IPS DF 4.7 (cell line): ENCODE measurements around the gene GRID2IP.

Experiments used
- DNase-seq: peaks from one replicate; pipeline ENCODE4 v3.0.0-alpha.2; 2013; ENCODE audit warnings: low spot score; ENCODE audit errors: extremely low read depth

Gene GRID2IP

DNA sequence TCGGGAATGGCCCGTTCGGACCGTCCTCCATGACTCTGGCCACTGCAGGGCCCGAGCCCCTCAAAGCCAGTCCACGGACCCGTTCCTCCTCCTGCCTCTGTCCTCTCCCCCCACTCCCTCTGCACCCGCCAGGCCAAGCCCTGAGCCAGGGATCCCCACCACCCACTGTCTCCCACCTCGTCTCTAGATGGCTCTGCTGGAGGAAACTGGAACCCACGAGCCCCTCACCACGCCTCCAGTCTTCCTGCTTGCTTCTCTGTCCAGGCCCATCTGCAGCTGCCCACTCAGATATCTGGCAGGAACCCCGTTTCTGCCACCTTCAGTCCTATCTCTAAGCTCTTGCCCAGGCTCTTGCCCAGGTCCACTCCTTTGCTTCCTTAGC lies 24.3 kb downstream of the GRID2IP start:
- DNase-seq = no peak

DNA sequence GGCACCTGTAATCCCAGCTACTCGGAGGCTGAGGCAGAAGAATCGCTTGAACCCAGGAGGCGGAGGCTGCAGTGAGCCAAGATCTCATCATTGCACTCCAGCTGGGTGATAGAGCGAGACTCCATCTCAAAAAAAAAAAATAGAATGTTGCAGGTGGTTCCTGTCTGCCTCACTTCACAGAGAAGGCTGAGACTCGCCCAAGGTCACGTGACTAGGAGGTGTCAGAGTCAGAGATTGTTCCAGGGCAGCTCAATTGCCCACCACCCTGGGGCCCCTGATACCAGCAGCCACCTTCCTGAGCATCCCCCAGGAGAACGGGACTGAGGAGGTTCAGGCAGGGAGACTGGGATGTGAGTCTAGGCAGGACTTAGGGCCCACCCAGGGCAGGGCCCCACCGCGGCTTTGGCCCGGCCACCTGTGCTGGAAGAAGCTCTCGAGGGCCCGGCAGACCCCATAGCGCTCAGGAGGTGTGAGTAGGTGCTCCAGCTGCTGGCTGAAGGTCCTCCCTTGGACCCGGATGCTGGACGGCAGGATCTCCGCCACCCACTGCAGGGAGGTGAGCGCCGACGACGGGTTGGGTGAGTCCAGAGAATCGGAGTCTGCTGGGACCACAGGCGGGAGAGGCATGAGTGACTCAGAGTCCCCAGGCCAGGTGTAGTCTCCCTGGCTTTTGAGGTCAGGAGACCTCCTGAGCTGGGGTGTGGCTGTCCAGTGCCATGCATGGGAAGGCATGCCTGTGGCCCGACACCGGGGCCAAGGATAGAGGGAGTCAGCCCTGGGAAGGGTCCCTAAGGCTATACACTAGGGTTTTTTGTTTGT lies 30.9 kb downstream of the GRID2IP start:
- DNase-seq = no peak

DNA sequence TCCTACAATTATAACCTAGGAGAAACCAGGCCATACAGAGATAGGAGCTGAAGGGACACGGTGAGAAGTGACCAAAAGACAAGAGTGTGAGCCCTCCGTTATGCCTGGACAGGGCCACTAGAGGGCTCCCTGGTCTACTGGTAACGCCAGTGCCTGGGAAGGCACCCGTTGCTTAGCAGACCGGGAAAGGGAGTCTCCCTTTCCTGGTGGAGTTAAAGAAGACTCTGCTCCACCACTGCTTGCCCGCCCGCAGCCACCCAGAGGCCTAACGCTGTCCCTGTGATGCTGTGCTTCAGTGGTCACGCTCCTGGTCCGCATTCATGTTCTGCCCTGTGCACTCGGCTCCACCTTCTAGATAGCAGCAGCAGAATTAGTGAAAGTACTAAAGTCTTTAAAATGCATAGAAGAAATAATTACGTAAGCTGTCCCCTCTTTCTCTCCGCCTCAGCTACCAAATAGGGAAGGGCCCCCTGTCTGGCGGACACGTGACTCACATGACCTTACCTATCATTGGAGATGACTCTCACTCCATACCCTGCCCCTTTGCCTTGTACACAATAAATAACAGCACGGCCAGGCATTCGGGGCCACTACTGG lies 34.8 kb downstream of the GRID2IP start:
- DNase-seq = no peak

DNA sequence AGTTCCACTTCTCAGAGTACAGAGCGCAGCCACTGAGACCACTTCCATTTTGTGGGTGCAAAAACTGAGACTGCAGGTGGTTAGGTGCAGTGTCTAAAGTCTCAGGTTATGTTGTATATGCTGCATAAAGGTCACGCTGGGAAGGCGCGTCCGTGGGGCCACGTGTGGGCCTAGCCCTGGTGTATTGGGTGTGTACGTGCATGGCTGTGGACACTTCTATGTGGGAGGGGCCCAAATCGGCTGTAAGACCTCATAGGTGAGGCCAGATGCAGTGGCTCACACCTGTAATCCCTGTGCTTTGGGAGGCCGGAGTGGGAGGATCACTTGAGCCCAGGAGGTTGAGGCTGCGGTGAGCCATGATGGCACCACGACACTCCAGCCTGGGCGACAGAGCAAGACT lies 37.7 kb downstream of the GRID2IP start:
- DNase-seq = no peak

DNA sequence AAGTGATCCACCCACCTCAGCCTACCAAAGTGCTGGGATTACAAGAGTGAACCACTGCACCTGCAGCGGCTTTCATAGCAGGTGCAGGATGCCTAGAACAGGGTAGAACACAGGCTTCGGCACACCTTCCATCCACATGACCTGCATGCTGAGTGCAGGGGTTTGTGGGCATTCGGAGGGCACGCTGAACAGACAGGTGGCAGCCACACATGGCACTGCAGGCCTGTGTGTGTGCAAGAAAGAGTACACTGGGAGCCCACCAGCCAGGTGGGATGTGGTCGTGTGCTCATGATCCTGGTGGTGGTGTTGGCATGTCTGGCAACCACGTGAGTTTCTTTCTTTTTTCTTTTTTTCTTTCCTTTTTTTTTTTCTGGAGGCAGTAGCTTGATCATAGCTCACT lies 38.4 kb downstream of the GRID2IP start:
- DNase-seq = no peak

DNA sequence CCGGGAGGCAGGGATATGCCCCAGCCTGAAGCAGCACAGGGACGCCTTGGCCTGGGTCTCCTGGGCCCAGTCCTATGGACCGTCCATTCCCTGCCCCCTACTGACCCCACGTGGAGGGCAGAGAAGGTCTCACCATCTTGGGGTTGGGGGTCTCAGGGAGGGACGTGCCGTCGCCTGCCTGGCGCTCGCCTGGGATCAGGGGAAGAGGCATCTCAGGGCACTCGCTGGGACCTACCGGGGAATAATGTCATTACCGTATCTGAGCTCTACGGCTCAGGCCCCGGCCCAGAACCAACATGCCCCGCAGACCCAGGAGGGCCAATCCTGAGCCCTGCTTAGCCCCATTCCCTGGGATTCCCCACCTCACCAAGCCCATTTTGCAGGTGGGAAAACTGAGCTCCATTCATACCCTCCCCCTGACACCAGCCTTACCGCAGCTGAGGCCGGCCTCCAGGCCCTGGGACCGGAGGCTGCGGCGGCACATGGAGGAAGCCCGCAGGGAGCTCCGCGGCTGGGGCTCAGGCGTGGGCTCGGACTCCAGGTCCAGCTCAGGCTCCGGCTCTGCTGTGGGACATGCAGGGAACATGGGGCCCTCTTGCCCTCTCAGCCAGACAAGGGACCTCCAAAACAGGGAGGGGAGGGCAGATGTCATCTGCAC lies 40.7 kb downstream of the GRID2IP start:
- no peak for DNase-seq

DNA sequence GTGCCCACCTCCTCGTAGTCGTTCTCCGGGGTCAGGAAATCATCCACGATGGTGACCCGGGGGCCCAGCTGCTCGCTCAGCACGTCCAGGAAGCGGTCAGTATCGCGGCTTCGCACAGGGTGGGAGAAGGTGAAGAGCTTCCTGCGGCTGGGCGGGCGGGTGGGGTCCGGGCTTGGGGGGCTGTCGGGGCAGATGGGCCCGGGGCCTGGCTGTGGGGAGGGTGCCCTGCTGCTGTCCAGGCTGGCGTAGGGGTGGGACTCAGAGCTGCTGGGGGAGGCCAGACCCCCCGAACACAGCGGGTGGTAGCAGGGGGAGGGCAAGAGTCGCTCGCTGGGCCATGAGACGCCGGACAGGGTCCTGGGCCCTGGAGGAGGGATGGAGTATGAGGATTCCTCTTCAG lies 42.3 kb downstream of the GRID2IP start:
- DNase-seq = no peak

DNA sequence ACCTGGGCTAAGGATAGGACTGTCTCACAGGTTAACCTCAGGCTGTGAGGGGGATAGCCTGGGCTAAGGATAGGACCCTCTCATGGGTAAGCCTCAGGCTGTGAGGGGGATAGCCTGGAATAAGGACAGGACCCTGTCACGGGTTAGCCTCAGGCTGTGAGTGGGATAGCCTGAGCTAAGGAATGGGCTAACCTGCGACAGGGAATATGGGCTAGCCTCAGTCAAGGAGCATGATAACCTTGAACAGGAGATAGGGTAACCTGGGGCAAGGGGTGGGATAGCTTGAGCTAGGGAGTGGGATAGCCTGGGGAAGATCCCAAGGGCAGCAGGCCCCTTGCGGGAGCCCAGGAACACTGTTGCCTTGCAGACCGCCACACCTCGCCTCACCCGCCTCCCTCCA lies 42.7 kb downstream of the GRID2IP start:
- no peak for DNase-seq

DNA sequence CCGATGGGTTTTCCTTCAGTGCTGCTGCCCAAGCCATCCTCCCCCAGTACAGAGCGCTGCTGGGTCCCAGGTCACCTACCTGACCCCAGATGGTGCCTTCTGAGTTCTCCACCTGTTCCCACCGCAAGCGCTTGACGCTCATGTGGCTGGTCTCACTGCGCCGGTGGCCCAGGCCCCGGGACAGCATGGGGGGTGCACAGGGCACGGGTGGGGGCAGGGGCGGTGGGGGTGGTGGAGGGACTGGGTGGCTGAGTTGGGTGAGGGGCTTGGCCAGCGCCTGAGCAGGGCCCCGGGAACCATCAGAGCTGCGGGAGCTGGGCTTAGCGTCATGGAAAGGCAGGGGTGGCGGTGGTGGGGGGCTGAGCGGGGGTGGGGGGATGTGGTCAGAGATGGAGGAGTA lies 43.4 kb downstream of the GRID2IP start:
- no peak for DNase-seq

DNA sequence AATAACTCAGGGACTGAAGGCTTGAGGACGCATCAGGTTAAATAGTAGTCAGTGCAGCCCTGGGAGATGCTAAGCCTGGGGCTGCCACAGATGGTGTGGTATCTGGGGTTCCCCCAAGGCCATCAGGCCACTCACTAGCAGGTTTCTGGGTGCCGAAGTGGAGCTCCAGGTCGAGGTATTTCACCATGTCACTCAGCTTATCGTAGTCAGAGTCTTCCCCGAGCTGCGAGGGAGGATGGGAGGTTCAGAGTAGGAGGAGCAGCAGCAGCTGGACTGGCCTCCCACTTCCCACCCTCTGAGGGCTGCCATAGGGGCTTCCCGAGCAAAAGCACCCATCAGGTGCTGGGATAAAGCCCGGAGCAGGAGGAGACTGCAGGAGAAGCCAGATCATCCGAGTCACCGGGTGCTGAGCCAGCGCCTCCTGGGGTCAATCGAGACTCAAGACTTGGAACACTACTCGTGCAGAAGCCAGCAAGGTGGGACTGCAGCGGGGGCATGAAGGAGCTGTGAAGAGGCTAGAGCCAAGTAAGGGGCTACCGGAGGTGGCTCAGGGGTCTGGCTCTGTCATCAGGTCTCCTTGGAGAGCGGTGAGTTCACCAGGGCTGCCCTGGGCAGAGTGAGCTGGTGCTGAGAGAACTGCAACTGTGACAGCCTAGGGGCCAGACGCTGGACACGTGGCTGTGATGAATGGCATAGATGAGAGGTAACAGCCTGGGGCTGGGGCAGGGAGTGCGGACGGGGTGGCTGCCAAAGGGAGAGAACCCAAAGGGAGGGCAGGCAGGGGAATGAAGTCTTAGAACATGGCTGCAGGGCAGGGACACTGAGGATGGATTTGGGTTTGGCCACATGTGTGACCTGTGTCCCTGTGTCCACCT lies 45.3 kb downstream of the GRID2IP start:
- DNase-seq = no peak

DNA sequence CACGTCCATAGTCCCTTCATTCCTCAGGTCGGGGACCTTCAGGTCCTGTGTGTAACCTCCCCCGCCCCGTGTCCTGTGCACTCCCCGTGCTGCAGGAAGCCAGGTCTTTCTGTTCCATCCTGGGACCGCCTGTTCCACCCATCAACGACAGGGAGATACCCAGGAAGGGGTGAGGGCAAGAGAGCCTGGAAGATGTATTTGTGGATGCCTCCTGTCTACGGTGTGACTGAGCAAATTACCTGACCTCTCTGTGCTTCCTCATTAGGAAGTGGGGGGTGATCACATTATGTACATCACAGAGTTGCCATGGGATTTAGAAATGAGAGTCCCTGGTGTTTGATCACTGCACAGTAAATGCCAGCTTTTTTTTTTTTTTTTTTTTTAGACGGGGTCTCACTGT lies 46.3 kb downstream of the GRID2IP start:
- DNase-seq = no peak

DNA sequence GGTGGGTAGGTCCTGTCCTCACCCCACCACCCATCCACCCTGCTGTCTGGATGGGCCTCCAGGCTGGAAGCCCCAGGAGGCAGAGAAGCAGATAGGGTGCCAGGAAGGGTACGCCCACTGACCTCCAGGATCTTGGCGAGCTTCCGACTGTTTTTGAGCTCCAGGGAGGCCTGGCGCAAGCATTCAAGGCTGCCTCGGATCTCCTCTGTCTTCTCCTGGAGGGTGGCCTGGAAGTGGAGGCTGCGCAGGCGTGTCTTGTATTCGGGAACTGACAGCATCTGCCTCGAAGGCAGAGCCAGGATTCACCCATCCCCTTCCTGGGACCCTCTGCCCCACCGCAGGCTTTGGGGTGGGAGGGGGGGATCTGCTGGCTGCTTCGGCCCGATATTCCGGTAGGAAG lies 48.4 kb downstream of the GRID2IP start:
- DNase-seq = no peak

DNA sequence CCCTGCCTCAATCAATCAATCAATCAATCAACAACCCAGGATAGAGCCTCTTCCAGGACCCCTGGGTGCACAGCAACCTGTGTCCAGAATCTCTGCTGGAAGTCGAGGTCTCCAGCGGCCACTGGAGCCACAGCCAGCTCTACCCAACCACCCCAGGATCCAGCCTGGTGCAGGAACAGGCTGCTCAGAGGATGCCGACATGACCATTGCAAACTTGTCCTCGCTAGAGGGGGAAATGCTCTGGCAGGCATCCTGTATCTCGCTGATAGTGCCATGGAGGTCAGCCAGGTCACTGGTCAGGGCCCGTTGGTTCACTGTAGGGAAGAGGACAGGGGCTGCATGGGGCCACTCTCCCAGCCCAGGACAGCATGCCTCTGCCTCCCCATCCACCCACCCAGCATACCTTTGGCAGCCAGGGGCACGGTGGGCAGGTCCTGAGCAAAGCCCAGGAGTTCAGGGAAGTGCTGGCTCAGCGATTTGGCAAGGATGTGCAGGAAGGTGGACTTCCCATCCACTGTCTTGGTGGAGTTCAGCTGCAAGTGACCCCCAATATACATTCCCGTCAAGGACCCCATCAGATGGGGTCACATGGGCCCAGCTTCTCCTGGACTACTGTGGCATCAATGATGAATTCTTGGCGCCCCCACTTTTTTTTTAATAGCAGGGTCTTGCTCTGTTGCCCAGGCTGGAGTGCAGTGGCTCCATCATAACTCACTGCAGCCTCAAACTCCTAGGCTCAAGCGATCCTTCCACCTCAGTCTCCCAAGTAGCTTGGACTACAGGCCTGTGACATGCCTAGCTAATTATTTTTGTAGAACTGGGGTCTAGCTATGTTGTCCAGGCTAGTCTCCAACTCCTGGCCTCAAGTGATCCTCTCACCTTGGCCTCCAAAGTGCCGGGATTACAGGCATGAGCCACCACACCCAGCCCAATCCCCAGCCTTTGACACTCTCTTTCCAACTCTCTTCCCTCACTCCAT lies 49.4 kb downstream of the GRID2IP start:
- DNase-seq = no peak

DNA sequence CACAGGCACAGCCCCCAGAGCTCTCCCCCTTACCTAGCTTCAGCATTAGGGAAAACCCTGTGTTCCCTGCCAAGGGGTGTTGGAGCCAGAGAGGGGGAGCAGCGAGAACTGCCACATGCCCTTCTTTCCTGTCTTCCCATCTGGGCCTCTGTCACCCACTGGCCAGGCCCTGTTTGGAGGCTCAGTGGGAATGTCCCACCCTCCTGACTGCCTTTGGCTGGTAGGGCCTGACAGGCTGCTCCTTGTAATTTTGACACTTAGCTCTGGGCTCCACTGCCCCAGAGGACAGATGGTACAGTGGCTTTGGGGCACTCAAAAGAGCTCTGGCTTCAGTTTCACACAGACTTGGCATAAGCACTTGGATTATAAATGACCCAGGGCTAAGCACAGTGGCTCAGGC lies 50.6 kb downstream of the GRID2IP start:
- DNase-seq = no peak

DNA sequence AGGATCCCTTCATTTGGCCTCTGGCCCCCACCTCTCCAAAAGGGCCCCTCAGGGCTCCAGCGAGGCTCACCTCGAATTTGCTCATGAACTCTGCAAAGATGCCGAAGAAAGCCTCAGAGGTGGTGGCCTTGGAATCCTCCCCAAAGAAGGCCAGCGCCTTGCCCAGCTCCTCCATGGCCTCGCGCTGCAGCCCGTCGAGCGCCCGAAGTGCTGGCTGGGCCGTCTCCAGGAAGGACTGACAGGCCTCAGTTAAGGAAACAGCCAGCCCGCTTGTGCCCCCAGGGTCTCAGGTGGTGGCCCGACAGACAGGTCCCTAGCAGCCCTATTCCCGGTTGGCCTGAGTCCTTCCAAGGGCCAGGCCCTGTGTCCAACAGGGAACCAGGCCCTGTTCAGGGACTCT lies 53.3 kb downstream of the GRID2IP start:
- no peak for DNase-seq

DNA sequence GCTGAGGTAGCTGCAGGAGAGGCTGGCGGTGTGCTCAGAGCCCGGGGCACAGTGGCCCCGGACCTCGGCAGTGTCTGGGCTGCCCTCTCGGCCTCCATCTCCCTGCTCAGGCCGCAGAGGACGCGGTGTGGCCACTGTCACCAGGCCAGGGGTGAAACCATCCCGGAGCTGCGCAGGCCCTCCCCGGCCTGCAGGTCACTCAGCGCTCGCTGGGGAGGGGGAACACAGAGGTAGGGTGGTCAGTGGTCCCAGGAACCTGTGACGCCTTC lies 53.7 kb downstream of the GRID2IP start:
- no peak for DNase-seq

DNA sequence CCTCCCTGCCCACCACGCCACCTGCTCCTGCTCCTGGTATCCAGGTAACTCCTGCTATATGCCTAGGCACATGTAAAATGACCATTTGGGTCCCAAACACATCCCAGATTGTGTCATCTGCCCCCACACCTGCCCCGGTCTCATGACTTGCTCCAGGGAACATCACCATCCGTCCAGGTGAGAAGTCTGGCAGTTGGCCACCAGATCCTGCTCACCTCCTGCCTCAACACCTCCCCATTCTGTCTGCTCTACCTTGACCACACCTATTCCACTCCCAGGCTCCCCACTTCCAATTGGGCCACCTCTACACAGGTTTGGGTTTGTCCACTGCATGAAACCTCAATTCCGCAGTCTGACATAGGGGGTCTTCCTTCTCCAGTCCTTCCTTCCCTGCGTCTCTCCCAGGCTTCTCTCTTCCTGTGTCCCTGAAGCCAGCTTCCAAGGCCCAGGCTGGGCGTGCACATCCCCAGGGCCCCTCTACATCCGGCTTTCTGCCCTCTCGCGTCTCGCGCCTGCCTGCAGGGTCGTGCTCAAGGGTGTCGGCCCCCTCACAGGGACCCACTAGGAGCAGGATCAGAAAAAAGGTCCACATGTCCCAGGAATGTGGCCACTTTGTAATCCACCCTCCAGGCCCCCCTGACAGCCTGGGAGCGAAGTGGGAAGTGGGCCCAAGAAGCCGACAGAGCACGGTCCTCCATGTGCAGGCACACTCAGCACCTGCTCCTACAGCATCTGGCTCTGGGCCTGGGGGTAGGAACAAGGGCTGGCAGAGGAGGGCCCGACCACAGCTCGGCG lies 54.2 kb downstream of the GRID2IP start:
- no peak for DNase-seq

DNA sequence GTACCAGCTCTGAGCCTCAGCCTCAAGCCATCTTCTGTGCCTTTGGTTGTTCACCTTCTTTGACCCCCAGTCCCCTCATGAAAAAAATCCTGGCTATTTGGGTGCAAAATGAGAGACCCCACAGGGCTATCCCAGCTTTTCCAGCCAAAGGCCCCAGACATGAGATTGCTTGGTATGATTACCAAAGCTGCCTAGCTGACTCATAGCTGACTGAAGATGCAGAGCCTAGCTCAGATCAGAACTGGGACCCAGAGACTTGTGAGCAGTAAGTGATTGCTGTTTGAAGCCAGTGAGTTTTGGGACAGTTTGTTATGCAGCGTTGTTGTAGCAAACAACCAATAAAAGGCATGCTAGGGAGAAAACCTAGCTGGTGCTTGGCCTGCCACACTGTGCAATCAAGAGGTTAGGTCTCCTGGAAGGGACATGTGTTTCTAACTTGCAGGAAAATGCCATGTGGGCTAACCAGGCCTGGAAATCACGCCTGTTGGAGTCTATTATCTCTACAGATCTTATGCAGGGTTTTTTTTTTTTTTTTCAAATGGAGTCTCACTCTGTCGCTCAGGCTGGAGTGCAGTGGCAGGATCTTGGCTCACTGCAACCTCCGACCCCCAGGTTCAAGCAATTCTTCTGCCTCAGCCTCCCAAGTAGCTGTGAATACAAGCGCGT lies 55.5 kb downstream of the GRID2IP start:
- no peak for DNase-seq

DNA sequence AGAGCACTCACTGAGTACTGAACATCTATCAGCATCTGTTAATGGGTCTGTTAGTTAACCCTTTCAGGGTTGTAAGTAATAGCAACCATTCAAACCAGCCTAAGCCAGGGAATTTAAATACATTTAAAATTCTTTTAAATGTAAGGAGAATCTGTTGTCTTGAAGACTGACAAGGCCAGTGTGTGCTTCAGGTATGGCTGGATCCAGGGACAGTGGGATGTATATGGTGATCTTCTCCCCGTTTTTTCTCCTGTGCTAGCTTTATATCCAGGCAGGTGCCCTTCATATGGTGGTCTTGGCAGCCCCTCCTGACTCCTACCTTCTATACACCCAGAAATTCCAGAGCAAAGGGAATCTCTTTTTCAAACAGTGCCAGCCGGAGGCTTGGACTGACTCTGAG lies 56.9 kb downstream of the GRID2IP start:
- DNase-seq = no peak

DNA sequence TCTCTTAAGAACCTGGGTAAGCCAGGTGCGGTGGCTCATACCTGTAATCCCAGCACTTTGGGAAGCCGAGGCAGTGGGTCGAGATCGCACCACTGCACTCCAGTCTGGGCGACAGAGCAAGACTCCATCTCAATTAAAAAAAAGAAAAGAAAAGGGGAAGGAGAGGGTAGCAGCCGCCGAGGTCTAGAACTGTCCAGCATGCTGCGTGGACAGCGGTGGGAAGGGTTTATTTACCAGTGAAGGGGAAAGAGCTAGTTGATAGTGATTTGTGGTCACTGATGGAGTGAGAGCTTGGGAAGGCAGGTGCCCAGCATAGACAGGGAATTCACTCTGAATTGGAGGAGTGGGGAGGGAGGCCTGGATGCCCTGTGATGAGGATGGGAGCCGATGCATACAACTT lies 60.1 kb downstream of the GRID2IP start:
- DNase-seq = no peak
